ENCODE results near the gene BANF2.

DNA sequence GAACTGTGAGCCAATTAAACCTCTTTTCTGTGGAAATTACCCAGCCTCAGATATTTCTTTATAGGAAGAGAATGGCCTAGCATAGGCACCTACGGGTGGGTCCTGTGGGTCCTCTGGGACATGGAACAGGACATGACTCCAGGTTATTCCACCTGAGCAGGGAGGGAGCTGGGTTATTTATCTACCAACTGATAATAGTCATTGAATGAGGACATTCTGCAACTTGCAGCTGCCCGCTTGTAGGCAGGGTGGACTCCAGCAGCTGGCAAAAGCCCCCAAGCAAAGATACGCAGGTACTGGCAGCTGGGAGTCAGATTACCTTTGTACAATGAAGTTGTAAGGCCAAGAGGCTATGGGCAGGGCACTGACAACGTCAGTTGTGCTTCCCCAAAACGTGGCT is 1.4 kb upstream of the BANF2 start:
- TF ChIP-seq POLR2AphosphoS5 (IDR thresholded peaks at IDR 0.05) (no peak), EP300 (IDR thresholded peaks at IDR 0.05) (no peak)
- TF ChIP-seq, protein P1, sequence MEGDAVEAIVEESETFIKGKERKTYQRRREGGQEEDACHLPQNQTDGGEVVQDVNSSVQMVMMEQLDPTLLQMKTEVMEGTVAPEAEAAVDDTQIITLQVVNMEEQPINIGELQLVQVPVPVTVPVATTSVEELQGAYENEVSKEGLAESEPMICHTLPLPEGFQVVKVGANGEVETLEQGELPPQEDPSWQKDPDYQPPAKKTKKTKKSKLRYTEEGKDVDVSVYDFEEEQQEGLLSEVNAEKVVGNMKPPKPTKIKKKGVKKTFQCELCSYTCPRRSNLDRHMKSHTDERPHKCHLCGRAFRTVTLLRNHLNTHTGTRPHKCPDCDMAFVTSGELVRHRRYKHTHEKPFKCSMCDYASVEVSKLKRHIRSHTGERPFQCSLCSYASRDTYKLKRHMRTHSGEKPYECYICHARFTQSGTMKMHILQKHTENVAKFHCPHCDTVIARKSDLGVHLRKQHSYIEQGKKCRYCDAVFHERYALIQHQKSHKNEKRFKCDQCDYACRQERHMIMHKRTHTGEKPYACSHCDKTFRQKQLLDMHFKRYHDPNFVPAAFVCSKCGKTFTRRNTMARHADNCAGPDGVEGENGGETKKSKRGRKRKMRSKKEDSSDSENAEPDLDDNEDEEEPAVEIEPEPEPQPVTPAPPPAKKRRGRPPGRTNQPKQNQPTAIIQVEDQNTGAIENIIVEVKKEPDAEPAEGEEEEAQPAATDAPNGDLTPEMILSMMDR (IDR thresholded peaks at IDR 0.05): no peak
